GM18498 (cell line): ENCODE data around the gene LAMB1.
"Not testable (repeated sequence)": the region's sequence is repeated elsewhere in the genome, so short reads cannot be mapped to it uniquely, and the experiment has no call there.

Source experiments
- ATAC-seq: cut with Tn5 transposase; IDR thresholded peaks from one replicate; pipeline ENCODE4 v1.9.1; 2021; ENCODE audit warnings: mild to moderate bottlenecking, moderate library complexity; ENCODE audit not compliant: unreplicated experiment

Gene LAMB1

DNA sequence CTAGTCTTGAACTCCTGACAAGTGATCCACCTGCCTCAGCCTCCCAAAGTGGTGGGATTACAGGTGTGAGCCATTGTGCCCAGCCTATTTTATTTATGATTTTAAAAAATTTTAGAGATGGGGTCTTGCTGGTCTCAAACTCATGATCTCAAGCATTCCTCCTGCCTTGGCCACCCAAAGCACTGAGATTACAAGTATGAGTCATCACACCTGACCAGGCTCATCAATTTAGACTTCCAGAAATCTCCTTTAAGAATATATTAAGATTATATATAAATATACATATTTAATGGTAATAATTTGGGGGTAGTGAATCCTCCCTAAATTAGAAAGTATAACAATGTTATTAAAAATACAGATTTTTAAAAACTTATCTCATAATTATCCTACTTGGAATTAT, 29.1 kb downstream of the LAMB1 start:
- ATAC-seq, result no peak

DNA sequence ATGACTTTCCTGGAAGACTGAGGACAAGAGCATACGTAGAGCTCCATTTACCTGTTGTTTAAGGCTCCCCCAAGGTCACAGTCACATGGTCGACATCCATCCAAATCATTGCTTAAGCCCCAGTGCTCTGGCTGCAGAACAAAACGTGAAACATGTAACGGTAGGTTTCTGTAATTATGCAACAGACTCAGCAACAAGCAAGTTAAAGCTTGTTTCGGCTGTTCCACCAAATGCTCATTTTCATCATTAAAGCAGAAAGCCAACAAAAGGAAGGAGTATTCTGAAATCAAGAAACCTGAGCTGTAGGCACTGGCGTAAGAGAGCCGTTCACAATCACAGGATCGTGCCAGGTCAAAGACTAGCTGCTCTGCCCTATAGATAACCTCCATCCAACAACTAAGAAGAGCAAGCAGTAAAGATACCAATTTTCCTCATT, 30.0 kb downstream of the LAMB1 start:
- no peak for ATAC-seq

GRCh38 chr7:107972075-107972482, 30.9 kb downstream of the LAMB1 start:
- no peak for ATAC-seq

DNA sequence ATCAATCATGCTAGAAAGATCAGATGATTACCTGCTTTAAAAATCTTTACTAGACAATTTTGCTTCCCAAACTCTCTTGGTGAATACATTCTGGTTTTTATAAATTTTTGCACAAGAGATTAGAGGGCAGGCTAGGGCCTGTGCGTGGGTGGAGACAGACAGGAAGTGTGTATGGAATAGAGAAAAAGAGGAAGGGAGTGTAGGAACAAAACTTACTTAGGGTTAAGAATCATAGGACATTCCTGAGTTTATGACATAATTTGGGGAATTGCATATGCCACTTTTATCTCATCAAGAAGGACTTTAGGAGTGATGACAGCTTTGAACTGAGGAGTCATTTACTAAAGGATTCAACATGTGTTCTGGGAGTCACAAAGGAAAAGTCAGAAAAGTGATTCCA, 31.3 kb downstream of the LAMB1 start:
- ATAC-seq, result no peak

GRCh38 chr7:107971100-107971499, 31.9 kb downstream of the LAMB1 start:
- ATAC-seq, result no peak

DNA sequence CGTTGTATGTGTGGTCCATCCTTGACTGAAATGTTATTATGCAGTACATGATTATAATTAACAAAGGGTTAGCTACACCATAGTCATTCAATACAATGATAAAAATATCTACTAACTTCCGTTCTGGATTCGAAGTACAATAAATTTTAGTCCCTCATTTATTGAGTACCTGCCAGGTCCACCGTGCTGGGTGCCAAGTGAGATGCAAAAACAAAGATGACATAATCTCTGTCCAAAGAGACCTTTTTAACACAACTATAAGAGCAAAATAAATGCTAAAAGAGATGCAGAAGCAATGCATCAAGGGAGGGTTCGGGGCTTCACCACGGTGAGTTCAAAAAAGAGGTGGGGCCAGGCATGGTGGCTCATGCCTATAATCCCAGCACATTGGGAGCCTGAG, 33.1 kb downstream of the LAMB1 start:
- no peak for ATAC-seq

GRCh38 chr7:107968449-107968848, 34.5 kb downstream of the LAMB1 start:
- no peak for ATAC-seq

- ATAC-seq, result no peak
Measured at GRCh38 chr7:107967420-107967819, 35.5 kb downstream of the LAMB1 start.

DNA sequence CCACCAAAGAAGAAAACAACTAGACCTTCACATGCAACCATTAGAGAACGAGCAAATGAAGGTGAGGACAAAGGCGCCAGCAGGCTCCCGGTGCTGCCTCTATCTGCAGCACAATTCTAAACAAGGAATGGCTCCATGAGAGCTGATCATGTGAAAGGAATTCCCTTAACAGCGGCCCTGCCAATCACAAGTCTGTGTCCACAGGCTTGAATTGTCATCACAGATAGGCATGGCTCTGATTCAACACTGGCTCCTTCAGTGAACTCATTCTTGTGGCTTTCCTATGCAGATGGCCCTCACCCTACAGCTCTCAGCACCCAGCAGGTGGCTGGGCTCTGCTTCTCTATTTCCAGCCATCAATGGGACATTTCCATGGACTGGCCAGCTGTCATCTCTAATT, 36.2 kb downstream of the LAMB1 start:
- no peak for ATAC-seq

- no peak for ATAC-seq
Measured at GRCh38 chr7:107964510-107964909, 38.5 kb downstream of the LAMB1 start.

- no peak for ATAC-seq
Measured at GRCh38 chr7:107962817-107963216, 40.1 kb downstream of the LAMB1 start.

- ATAC-seq, result no peak
Measured at GRCh38 chr7:107961405-107961804, 41.6 kb downstream of the LAMB1 start.

GRCh38 chr7:107960272-107960671, 42.7 kb downstream of the LAMB1 start:
- ATAC-seq, result no peak

DNA sequence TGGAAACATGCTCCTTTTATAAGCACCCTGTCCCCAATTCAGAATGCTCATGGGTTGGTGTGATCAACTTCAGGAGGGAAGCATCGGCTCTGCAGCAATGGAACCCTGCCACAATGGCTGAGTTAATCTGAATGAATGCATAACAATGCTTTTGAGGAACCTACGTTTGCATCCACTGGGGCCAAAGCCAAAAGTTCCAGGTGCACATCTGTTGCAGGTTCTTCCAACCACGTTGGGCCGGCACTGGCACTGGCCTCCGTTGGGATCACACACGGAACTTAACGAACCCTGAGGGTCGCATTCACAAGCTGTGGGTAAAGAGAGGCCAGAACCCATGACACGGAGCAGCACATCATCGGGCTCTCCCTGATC, 43.4 kb downstream of the LAMB1 start:
- ATAC-seq, result no peak

- ATAC-seq, result no peak
Measured at GRCh38 chr7:107958764-107959526, 44.0 kb downstream of the LAMB1 start.

DNA sequence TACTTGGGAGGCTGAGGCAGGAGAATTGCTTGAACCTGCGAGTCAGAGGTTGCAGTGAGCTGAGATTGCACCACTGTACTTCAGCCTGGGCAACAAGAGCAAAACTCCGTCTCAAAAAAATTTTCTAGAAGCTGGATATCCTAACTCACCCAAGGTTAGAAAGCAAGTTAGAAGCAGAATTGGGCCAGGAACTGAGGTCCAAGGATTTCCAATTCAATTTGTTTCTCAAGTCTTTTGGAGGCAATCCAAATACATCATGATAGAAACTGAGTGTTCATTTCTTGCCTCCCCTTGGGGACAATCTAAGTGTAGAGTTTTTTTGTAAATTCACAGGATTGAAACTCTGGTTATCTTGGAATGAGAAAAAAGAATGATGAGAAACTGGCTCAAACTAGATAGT, 45.5 kb downstream of the LAMB1 start:
- ATAC-seq, result no peak

- not testable (repeated sequence) for ATAC-seq
Measured at GRCh38 chr7:107956950-107957349, 46.0 kb downstream of the LAMB1 start.

- no peak for ATAC-seq
Measured at GRCh38 chr7:107955394-107955793, 47.6 kb downstream of the LAMB1 start.

DNA sequence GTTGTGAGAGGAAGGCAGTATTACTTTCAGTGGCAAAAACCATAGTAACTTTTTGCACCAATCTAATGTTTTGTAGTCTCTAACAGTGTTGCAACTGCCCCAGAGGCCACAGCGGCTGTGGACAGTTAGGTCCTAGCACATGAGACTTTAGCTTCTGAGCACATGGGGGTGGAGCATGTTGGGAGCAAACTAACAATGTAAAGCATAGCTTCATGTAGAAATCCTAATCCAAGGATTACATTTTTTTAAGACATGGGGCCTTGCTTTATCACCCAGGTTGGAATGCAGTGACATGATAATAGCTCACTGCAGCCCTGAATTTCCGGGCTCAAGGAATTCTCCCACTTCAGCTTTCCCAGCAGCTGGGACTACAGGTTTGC, 49.0 kb downstream of the LAMB1 start:
- ATAC-seq, result no peak

- ATAC-seq, result no peak
Measured at GRCh38 chr7:107953265-107953923, 49.6 kb downstream of the LAMB1 start.

GRCh38 chr7:107951896-107952295, 51.1 kb downstream of the LAMB1 start:
- no peak for ATAC-seq

- ATAC-seq, result no peak
Measured at GRCh38 chr7:107951172-107951787, 51.7 kb downstream of the LAMB1 start.
